ENCODE data around the gene OR9Q1.

- no peak for TF ChIP-seq CTCF (IDR thresholded peaks at IDR 0.05)
- TF ChIP-seq POLR2A (IDR thresholded peaks at IDR 0.05; ENCODE audit: low read depth) = no peak
- no peak for TF ChIP-seq POLR2AphosphoS5 (IDR thresholded peaks at IDR 0.05)
- TF ChIP-seq EP300 (IDR thresholded peaks at IDR 0.05) = no peak
These were observed 19.7 kb downstream of the OR9Q1 start for GRCh38 chr11:58043379-58043778.
